HL-60 (cell line): Measurements from ENCODE around the gene JUN.

Experiments used
- DNase-seq, 2 experiments: peaks; one replicate each; pipeline ENCODE4 v3.0.0-alpha.2; 2010 to 2020; ENCODE audit warnings: low read depth in 1 of 2, low spot score in 1 of 2
- H3K27ac ChIP-seq: fragments of 250-450 bp; sonication (Bioruptor Pico); replicated peaks from 2 replicates; pipeline ENCODE4 v1.5.1; 2020; ENCODE audit warnings: mild to moderate bottlenecking, moderate library complexity
- H3K27me3 ChIP-seq: fragments of 250-450 bp; sonication (Bioruptor Pico); 2 replicates; pipeline ENCODE4 v1.5.1; 2021; ENCODE audit warnings: mild to moderate bottlenecking, moderate library complexity; ENCODE audit not compliant: insufficient read depth, poor library complexity, severe bottlenecking
- H3K4me3 ChIP-seq: replicated peaks from 2 replicates; pipeline ENCODE4 v1.5.1; 2011; ENCODE audit warnings: mild to moderate bottlenecking, control low read depth, low read length; ENCODE audit not compliant: insufficient read depth
- POLR2AphosphoS5 ChIP-seq: IDR thresholded peaks from 2 replicates; pipeline ENCODE4 v1.6.1; 2012; ENCODE audit warnings: low read depth
- SPI1 ChIP-seq: IDR thresholded peaks from 2 replicates; pipeline ENCODE4 v1.6.1; 2012; ENCODE audit warnings: low read depth, mild to moderate bottlenecking, borderline replicate concordance
- TF ChIP-seq, protein P1 (sequence below): IDR thresholded peaks from 2 replicates; pipeline ENCODE4 v1.6.1; 2012; ENCODE audit warnings: low read depth; ENCODE audit not compliant: insufficient replicate concordance

Gene JUN

DNA sequence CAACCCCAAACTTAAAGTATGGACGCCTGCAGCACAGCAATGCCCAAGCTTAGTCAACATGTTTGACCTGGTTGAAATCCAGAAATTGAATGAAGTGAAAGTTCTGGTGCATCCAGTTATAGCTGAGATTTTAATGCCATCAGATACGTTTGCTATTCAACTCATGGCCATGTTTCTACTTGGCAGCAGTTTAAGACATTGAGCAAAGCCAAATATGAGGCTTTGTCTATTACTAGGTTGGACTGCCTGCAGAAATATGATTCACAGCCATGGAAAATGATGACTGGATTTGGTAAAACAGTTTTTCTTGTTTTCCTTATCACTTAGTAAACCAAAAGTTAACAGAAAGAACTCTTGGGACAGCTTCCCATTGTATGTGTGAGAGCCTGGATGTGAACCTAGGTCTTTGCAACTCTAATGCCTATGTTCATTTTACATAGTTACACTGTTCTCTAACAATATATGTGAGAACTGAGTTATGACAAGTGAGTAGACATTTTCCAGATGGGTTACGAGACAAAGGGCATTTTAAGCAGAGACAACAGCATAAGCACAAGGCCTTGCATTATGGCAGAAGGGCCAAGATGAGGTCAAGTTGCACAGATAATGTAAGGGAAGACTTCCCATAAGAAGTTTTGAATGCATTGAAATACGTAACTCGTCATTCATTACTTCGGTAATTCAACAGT, 51.6 kb downstream of the JUN start:
- Histone ChIP-seq H3K27ac (no peak overlapping the region), H3K27me3 (no peaks in the 10 kb centered on the region), H3K4me3 (no peak overlapping the region)
- DNase-seq: no peak
- TF ChIP-seq SPI1: no peak
- TF ChIP-seq, protein P1, sequence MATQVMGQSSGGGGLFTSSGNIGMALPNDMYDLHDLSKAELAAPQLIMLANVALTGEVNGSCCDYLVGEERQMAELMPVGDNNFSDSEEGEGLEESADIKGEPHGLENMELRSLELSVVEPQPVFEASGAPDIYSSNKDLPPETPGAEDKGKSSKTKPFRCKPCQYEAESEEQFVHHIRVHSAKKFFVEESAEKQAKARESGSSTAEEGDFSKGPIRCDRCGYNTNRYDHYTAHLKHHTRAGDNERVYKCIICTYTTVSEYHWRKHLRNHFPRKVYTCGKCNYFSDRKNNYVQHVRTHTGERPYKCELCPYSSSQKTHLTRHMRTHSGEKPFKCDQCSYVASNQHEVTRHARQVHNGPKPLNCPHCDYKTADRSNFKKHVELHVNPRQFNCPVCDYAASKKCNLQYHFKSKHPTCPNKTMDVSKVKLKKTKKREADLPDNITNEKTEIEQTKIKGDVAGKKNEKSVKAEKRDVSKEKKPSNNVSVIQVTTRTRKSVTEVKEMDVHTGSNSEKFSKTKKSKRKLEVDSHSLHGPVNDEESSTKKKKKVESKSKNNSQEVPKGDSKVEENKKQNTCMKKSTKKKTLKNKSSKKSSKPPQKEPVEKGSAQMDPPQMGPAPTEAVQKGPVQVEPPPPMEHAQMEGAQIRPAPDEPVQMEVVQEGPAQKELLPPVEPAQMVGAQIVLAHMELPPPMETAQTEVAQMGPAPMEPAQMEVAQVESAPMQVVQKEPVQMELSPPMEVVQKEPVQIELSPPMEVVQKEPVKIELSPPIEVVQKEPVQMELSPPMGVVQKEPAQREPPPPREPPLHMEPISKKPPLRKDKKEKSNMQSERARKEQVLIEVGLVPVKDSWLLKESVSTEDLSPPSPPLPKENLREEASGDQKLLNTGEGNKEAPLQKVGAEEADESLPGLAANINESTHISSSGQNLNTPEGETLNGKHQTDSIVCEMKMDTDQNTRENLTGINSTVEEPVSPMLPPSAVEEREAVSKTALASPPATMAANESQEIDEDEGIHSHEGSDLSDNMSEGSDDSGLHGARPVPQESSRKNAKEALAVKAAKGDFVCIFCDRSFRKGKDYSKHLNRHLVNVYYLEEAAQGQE: no peak
- no peak for TF ChIP-seq POLR2AphosphoS5
